ENCODE measurements around the gene NOL8. TPM values are rescaled to one million over a fixed set of nuclear protein-coding genes. Genes with fewer than 3 reads are reported as not detected.

NOL8 gene
- 43.2 and 45.9 TPM in 2 replicates for total RNA-seq

DNA sequence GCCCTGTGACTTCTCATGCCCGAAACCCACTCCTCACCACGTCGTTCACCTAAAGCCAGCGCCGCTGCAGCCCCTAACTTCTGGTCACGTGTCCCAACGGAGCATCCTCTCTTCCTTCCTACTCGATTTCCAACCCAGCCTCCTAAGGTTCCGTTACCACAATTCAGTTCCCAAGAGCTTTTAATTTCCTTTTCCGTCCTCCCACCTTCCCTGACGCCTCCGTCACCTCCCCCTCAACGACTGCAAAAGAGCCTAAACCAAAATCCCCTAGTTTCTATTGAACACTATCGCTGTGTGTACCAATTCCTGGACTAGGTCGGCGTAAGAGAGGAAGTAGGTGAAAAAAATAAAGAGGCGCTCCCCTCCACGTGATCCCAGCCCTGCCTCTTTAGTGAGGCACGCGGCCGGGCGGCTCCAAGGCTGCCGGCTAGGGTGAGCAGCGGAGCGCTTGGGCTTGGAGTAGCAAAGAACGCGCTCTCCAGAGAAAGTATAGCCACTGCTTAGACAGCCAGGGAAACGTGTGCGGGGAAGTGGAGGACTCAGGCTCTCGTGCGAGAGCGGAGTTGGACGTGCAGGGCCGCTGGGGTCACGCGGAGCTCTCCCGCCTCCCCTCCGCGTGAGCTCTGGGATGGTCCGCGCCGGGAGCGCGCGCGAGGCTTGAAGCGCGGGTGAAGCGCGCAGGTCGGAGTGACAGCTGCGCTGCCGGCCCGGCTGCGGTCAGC lies at the start of gene NOL8, which contains the start of gene CENPP:
Gene NOL8 (minus strand): TSS at position 82 of the 722 bp plus-strand sequence. CDS start 1,189 bp downstream, outside the sequence.
Gene CENPP (plus strand): TSS at position 685 of the 722 bp plus-strand sequence.

DNA sequence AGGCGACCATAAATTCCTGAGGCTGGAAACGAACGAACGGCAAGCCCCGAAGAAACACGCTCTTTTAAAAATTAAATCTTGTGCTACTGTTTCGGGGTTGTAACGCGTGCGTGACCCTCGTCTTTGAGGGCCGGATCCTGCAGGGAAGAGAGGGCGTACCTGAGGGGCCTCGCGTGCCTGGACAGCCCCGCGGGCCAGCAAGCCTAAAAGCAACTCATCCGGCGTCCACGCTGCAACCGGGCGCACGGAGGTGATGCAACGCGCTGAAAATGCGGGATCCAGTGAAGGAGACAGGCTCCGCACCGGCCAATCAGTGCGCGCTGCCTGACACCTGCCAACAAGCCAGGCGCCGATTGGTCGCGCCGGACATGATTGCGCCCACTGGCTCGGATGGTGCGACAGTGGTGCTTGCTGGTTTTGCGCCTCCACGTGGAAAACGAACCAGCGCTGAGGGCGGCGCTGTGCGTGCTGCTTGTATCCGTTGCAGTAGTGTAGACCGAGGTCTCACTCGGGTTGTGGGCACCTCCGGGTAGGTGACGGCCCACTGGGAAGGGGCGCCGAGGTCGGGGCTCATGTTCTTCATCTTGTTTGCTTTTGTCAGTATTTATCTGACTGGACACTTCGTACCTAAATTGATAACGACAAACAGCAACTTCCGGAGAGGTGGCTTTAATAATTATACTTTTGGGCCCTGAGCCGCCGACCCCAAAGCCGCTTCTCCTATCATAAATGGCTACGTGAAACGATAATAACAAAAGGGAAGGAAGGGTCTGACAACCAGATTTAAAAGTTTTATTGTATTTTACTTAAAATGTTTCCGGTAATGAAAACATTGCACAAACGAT lies 31.5 kb downstream of the NOL8 start, which contains the start of gene IARS1:
Gene IARS1 (minus strand): TSS at position 246 of the 845 bp plus-strand sequence. CDS start 4,278 bp downstream, outside the sequence.

Small RNA genes lying within 50 kb of the gene (small RNA-seq; reads per million reads assigned to genes)
- gene MIR3651, result not detected
- 26.7 reads per million, percentile 96 among the genes with 10 or more reads in this experiment for gene SNORA84

Other genes with a start within 250 kb of the NOL8 start
- gene SPTLC1, start 209.9 kb downstream of the NOL8 start, total RNA-seq, result 132 and 133 TPM in 2 replicates
- 292 and 302 TPM in 2 replicates for gene IARS1, start 31.7 kb downstream of the NOL8 start, total RNA-seq
- gene CENPP, start 603 bp upstream of the NOL8 start, total RNA-seq, result 10.2 and 11.6 TPM in 2 replicates
- gene OGN, start 79.2 kb upstream of the NOL8 start, total RNA-seq, result under 0.01 and 0.07 TPM in 2 replicates
- not detected in 2 replicates for gene OMD, start 99.1 kb upstream of the NOL8 start, total RNA-seq
- under 0.01 TPM in 1 of 2 replicates, not detected in the other for gene ASPN, start 157.2 kb upstream of the NOL8 start, total RNA-seq
- gene ECM2, start 210.6 kb upstream of the NOL8 start, total RNA-seq, result 0.07 and 0.27 TPM in 2 replicates

Measured in thoracic aorta endothelial cell (primary cell).